Colonic mucosa (tissue), 4 donors: ENCODE measurements around the gene GRM1. TPM values are rescaled to one million over a fixed set of nuclear protein-coding genes. Genes with fewer than 3 reads are reported as not detected.

ENCODE experiments used
- DNase-seq: peaks from one replicate; pipeline ENCODE4 v3.0.0-alpha.2; 2020
- H3K27ac ChIP-seq: fragments of 200-600 bp; one replicate; pipeline ENCODE4 v1.8.0; 2021
- H3K27me3 ChIP-seq: fragments of 200-600 bp; one replicate; pipeline ENCODE4 v1.8.0; 2021
- H3K36me3 ChIP-seq: fragments of 200-600 bp; one replicate; pipeline ENCODE4 v1.8.0; 2021
- H3K4me1 ChIP-seq: fragments of 200-600 bp; one replicate; pipeline ENCODE4 v1.8.0; 2021; ENCODE audit warnings: mild to moderate bottlenecking
- H3K4me3 ChIP-seq: fragments of 200-600 bp; one replicate; pipeline ENCODE4 v1.8.0; 2021
- H3K9ac ChIP-seq, 2 donors: one replicate each; pipeline ENCODE4 v1.7.0; 2013; ENCODE audit warnings: control low read depth in 2 of 2, low read depth in 2 of 2, low read length in 2 of 2
- H3K9me3 ChIP-seq: fragments of 200-600 bp; one replicate; pipeline ENCODE4 v1.8.0; 2021
- CTCF ChIP-seq: fragments of 200-600 bp; IDR thresholded peaks from one replicate; pipeline ENCODE4 v1.8.0; 2022; ENCODE audit warnings: antibody characterized with exemption, mild to moderate bottlenecking
- intact Hi-C: fragments of 100-400 bp; cut with DNase I; formaldehyde crosslinking; loops from one replicate; pipeline ENCODE4 v1.14.1; 2022
- total RNA-seq, 2 donors: library from RNA; stranded (reverse); fragmentation: NEBNext Ultra II Directional in 1 of 2; extraction: Animal tissue kit (Norgen Biotek cat#: 25700) in 1 of 2; gene quantifications; one replicate each; pipeline ENCODE4 v1.2.1, GENCODE V29; 2021
- donor health status: healthy.
- donor health status: DM: no; HTN: no; CAD: no.
- donor health status: DM: no; HTN: no; CAD: no.

GRM1 gene
- total RNA-seq, 2 donors from 2014 or later, result 0.11 TPM; not detected in 1

DNA sequence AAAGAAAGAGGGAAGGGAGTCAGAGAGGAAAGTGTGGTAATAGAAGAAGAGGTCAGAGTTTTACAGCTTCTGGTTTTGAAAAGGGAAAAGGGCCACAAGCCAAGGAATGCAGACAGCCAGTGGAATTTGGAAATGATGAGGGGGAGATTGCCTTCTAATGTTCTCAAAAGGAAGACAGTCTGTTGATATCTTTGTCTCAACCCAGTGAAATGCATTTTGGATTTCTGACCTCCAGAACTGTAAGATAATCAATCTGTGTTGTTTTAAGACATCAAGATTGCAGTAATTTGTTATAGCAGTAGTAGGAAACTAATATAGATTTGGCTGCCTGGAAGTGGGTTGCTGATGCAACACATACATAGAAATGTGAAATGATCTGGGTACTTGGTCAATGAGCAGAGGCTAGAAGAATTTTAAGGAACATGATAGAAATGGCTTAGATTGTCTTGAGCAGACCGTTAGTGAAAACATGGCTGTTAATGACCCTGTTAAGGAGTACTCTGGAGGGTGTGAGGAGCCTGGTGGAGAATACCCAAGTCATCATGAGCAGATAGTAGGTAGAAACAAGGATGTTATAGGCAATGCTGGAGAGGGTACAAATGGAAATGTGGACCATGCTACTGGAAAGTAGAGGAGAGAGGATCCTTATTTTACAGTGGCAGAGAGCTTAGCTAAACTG, 259.0 kb downstream of the GRM1 start:
- no peaks in the 10 kb centered on the region for H3K27me3 ChIP-seq
- no peak overlapping the region for H3K9ac ChIP-seq
- H3K4me1 ChIP-seq, result no peaks in the 10 kb centered on the region
- H3K36me3 ChIP-seq, result no peaks in the 10 kb centered on the region
- H3K9me3 ChIP-seq, result no peaks in the 10 kb centered on the region
- no peak for DNase-seq
- intact Hi-C loops, result no loop called here
- no peak for TF ChIP-seq CTCF
- no peak overlapping the region for H3K27ac ChIP-seq
- H3K4me3 ChIP-seq, result no peak overlapping the region

- intact Hi-C loops, result no loop called here
- H3K27me3 ChIP-seq, result no peaks in the 10 kb centered on the region
- no peaks in the 10 kb centered on the region for H3K4me1 ChIP-seq
- DNase-seq, result no peak
- no peak for TF ChIP-seq CTCF
- H3K36me3 ChIP-seq, result no peaks in the 10 kb centered on the region
- no peak overlapping the region for H3K4me3 ChIP-seq
- no peaks in the 10 kb centered on the region for H3K9me3 ChIP-seq
- no peak overlapping the region for H3K27ac ChIP-seq
- no peak overlapping the region for H3K9ac ChIP-seq
Observed at GRCh38 chr6:146289816-146290588, 261.1 kb downstream of the GRM1 start.

DNA sequence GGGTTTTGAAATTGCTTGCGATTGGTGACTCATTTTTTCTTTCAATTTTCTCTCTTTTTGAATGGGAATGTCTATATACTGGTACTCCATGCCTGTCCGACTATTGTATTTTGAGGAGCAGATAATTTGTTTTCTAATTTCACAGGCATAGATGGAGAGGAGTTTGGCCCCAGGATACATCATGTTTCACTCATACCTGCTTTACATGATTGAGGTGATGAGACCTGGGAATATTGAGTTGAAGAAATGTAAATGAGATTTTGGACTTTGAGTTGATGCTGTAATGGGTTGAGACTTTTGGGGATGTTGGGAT, 261.7 kb downstream of the GRM1 start:
- no peak overlapping the region for H3K27ac ChIP-seq
- H3K4me3 ChIP-seq, result no peak overlapping the region
- no peak overlapping the region for H3K9ac ChIP-seq
- H3K27me3 ChIP-seq, result no peaks in the 10 kb centered on the region
- H3K4me1 ChIP-seq, result no peaks in the 10 kb centered on the region
- no peak for DNase-seq
- H3K36me3 ChIP-seq, result no peaks in the 10 kb centered on the region
- intact Hi-C loops, result no loop called here
- H3K9me3 ChIP-seq, result no peaks in the 10 kb centered on the region
- TF ChIP-seq CTCF, result no peak

DNA sequence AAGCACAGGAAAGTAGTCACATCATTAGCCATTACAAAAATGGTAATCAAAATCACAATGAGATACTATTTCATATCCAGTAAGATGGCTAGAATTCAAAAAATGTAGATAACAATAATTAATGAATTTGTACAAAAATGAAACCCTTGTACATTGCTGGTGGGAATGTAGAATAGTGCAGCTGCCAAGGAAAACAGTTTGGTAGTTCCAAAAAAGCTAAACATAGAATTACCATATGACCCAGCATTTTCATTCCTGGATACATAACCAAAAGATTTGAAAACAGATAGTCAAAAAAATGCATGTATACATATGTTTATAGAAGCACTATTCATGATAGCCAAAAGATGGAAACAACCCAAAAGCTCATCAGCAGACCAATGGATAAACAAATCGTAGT, 263.6 kb downstream of the GRM1 start:
- Histone ChIP-seq H3K4me3 (no peak overlapping the region), H3K4me1 (no peaks in the 10 kb centered on the region), H3K36me3 (no peaks in the 10 kb centered on the region), H3K9ac (no peak overlapping the region), H3K27ac (no peak overlapping the region), H3K27me3 (no peaks in the 10 kb centered on the region), H3K9me3 (no peaks in the 10 kb centered on the region)
- TF ChIP-seq CTCF, result no peak
- DNase-seq, result no peak
- intact Hi-C loops, result no loop called here

- H3K9ac ChIP-seq, result no peak overlapping the region
- DNase-seq, result no peak
- H3K4me1 ChIP-seq, result no peaks in the 10 kb centered on the region
- H3K27ac ChIP-seq, result no peak overlapping the region
- H3K27me3 ChIP-seq, result no peaks in the 10 kb centered on the region
- H3K9me3 ChIP-seq, result no peaks in the 10 kb centered on the region
- H3K4me3 ChIP-seq, result no peak overlapping the region
- intact Hi-C loops, result no loop called here
- TF ChIP-seq CTCF, result no peak
- no peaks in the 10 kb centered on the region for H3K36me3 ChIP-seq
Observed at GRCh38 chr6:146295695-146296094, 266.8 kb downstream of the GRM1 start.
